Tibial nerve (tissue), 4 donors: Measurements from ENCODE around the gene USP11. TPM values are rescaled to one million over a fixed set of nuclear protein-coding genes. Genes with fewer than 3 reads are reported as not detected.
A peak's percentile ranks its signal among the peaks of the same experiment; 100 is the strongest.

Experiments
- DNase-seq, 2 donors: peaks; one replicate each; pipeline ENCODE4 v3.0.0-alpha.2; 2019; ENCODE audit warnings: low spot score in 2 of 2
- H3K27ac ChIP-seq, 4 donors: fragments of 200-600 bp; sonication (generic) in 3 of 4; one replicate each; pipeline ENCODE4 v1.5.1; 2017 to 2019; ENCODE audit warnings: mild to moderate bottlenecking in 1 of 4
- H3K27me3 ChIP-seq, 2 donors: fragments of 200-600 bp; sonication (generic) in 1 of 2; one replicate each; pipeline versions ENCODE4 v1.5.1 to v1.6.0; 2017 to 2019
- H3K36me3 ChIP-seq, 3 donors: fragments of 200-600 bp; sonication (generic); one replicate each; pipeline ENCODE4 v1.5.1; 2018 to 2019
- H3K4me1 ChIP-seq, 4 donors: fragments of 200-600 bp; sonication (generic) in 3 of 4; one replicate each; pipeline ENCODE4 v1.5.1; 2017 to 2019
- H3K4me3 ChIP-seq, 4 donors: fragments of 200-600 bp; sonication (generic) in 3 of 4; one replicate each; pipeline ENCODE4 v1.5.1; 2017 to 2019; ENCODE audit warnings: mild to moderate bottlenecking in 1 of 4, moderate library complexity in 1 of 4
- H3K9me3 ChIP-seq, 4 donors: fragments of 200-600 bp; sonication (generic) in 3 of 4; one replicate each; pipeline ENCODE4 v1.5.1; 2017 to 2019
- EP300 ChIP-seq, 2 donors: sonication (generic); formaldehyde crosslinking; IDR thresholded peaks; one replicate each; pipeline ENCODE4 v1.6.1; 2017; ENCODE audit warnings: antibody characterized with exemption in 2 of 2, mild to moderate bottlenecking in 1 of 2
- POLR2A ChIP-seq, 2 donors: fragments of 450-650 bp; IDR thresholded peaks; one replicate each; pipeline ENCODE4 v1.6.1; 2017; ENCODE audit warnings: antibody characterized with exemption in 2 of 2, mild to moderate bottlenecking in 2 of 2, moderate library complexity in 2 of 2
- WGBS, 2 donors: methylation state at CpG; one replicate each; pipeline ENCODE4 v1.1.5; 2018; 5-methylcytosine and 5-hydroxymethylcytosine counted together
- total RNA-seq, 4 donors: library from RNA; depleted of rRNA; stranded (reverse); fragments of >200 nt; gene quantifications; one replicate each; pipeline ENCODE4 v1.1.0, GENCODE V29; 2016
- TF ChIP-seq, protein P1 (sequence below), 5 experiments: fragments of 200-600 bp in 3 of 5; fragments of 450-650 bp in 2 of 5; sonication (generic) in 3 of 5; IDR thresholded peaks; one replicate each; pipeline ENCODE4 v1.5.1; 2016 to 2019; ENCODE audit warnings: antibody characterized with exemption in 5 of 5, mild to moderate bottlenecking in 3 of 5, moderate library complexity in 2 of 5

Gene USP11
- total RNA-seq, 4 donors from 2014 or later: 54.6 to 85.8 (median 63.9) TPM

DNA sequence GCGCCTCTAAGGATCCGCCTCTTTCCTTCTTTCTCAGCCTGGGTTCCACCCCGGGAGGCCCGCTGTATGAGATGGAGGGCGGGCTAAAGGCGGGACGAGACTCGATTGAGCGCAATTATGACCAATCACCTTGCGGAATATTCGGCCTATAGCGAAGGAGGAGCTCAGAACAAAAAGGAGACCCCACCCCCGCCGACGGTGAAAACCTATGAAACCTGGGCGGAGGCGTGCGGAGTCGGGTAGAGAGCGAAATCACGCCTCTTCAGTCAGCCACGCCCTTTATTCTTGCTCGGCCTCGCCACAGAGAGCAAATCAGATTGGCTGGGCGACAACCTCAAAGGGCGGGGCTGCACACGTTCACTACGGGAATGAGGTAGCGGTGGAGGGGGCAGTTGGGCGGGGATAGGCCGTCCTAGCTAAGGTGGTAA lies 14.9 kb upstream of the USP11 start:
- Histone ChIP-seq H3K27ac (peak overlapping the region; percentile 95 to 98 (median 97)), H3K27me3 (no peaks in the 10 kb centered on the region), H3K9me3 (no peaks in the 10 kb centered on the region), H3K4me3 (peak overlapping the region; percentile 52 to 93 (median 82)), H3K4me1 (peaks cover 0 to 33% (median 9%) of the 10 kb centered on the region in 4 donors), H3K36me3 (peaks cover 0 to 39% (median 0%) of the 10 kb centered on the region in 3 donors)
- no peak for TF ChIP-seq EP300 (IDR thresholded peaks at IDR 0.05)
- TF ChIP-seq POLR2A (IDR thresholded peaks at IDR 0.05): peak in 1 of 2 donors; percentile 49
- DNase-seq: peak; percentile 93 to 94
- WGBS, 2 donors: 0 to 5% methylated on average over 1 to 31 of the region's 31 CpGs

DNA sequence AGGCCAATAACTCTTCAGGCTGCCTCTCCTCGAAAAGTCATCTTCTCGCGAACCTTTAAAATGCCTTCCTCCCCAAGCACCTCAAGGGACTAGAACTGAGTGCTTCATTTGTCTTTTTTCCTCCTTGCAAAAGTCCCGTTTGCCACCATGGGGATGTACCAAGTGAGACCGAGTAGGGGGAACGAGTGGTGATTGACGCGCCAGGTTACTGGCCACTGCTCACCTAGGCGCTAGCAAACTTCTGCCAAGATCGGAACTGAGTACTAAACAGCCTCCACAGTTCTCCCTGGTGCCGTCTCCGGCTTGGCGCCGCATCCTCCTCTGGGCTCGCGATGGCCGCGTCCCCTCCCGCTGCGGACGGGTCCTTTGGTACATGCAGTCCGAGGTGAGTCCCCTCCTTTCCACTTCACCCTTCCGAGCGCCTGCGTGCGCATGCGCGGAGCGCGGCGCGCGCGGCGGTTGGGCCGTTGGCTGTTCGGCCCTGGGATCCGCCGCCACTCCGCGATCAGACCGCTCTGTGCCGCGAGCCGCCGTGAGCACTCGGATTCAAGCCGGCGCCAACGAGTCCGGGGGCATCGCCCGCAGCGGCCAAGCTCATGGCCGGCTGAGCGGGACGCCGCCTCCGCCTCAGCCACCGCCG lies 14.4 kb upstream of the USP11 start, which contains the start of gene CDK16:
TSS of gene CDK16 (plus strand) at position 402 of the 640 bp plus-strand sequence. CDS start 4,877 bp downstream, outside the sequence.
- peak within 1 kb of the TSS; percentile 95 to 98 (median 97) for H3K27ac ChIP-seq
- H3K36me3 ChIP-seq: peaks cover 0 to 39% (median 0%) of the 10 kb centered on the region in 3 donors
- 0 to 1% methylated on average over 5 to 52 of the region's 61 CpGs for WGBS, 2 donors
- TF ChIP-seq POLR2A (IDR thresholded peaks at IDR 0.05) (peak; percentile 78 to 91), EP300 (IDR thresholded peaks at IDR 0.05) (peak; percentile 42 to 92)
- TF ChIP-seq, protein P1, sequence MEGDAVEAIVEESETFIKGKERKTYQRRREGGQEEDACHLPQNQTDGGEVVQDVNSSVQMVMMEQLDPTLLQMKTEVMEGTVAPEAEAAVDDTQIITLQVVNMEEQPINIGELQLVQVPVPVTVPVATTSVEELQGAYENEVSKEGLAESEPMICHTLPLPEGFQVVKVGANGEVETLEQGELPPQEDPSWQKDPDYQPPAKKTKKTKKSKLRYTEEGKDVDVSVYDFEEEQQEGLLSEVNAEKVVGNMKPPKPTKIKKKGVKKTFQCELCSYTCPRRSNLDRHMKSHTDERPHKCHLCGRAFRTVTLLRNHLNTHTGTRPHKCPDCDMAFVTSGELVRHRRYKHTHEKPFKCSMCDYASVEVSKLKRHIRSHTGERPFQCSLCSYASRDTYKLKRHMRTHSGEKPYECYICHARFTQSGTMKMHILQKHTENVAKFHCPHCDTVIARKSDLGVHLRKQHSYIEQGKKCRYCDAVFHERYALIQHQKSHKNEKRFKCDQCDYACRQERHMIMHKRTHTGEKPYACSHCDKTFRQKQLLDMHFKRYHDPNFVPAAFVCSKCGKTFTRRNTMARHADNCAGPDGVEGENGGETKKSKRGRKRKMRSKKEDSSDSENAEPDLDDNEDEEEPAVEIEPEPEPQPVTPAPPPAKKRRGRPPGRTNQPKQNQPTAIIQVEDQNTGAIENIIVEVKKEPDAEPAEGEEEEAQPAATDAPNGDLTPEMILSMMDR (IDR thresholded peaks at IDR 0.05): peak in 2 of 5 experiments; percentile 36 to 38
- no peaks in the 10 kb centered on the region for H3K9me3 ChIP-seq
- H3K4me1 ChIP-seq: peaks cover 0 to 33% (median 9%) of the 10 kb centered on the region in 4 donors
- H3K27me3 ChIP-seq: no peaks in the 10 kb centered on the region
- DNase-seq: peak; percentile 42 to 45
- H3K4me3 ChIP-seq: peak within 1 kb of the TSS; percentile 52 to 93 (median 82)

DNA sequence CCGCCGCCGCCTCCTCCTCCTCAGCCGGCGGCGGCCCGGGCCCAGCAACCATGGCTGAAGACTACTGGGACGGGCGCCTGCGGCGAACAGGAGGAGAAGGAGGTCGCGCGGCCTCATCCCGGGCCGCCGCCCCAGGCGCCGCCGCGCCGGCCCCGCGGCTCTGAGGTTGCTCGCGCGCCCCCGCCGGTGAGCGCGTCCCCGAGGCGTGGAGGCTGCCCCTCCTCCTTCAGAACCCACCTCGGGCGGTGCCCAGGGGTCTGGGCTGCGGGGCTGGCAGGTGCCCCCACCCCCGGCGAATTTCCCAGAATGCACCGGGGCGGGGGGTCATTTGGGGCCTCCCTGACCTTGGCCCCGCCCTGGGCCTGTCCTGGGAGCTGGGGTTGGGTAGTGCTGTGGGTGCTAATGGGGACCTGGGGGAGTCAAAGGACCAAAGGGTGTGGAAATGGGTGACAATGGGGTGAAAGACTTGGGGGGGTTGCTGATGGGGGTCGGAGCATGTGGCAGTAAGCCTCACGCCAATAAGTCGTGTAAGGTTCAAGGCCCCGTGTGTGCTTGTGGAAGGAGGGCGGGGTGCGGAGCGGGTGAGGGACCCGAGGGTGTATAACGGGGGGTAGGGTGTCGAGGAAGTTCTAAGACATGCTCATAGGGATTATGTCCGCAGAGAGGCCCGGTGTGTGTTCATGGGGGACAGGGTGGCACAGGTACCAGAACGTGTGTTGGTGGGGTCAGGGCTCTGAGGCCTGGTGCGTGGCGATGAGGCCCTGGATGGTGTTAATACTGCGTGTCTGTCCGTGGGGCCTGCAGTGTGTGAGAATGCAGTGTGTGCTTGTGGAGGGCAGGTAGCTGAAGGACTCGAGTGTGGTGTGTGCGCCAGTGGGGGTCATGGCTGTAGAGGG lies 13.6 kb upstream of the USP11 start:
- Histone ChIP-seq H3K4me3 (peak overlapping the region; percentile 52 to 93 (median 82)), H3K4me1 (peaks cover 0 to 33% (median 9%) of the 10 kb centered on the region in 4 donors), H3K9me3 (no peaks in the 10 kb centered on the region), H3K27ac (peak overlapping the region; percentile 95 to 98 (median 97)), H3K36me3 (peaks cover 0 to 39% (median 0%) of the 10 kb centered on the region in 3 donors), H3K27me3 (no peaks in the 10 kb centered on the region)
- WGBS, 2 donors: 3 to 18% methylated on average over 24 to 55 of the region's 60 CpGs
- no peak for DNase-seq
- TF ChIP-seq EP300 (IDR thresholded peaks at IDR 0.05): no peak
- TF ChIP-seq, protein P1 (IDR thresholded peaks at IDR 0.05): no peak
- TF ChIP-seq POLR2A (IDR thresholded peaks at IDR 0.05): no peak

DNA sequence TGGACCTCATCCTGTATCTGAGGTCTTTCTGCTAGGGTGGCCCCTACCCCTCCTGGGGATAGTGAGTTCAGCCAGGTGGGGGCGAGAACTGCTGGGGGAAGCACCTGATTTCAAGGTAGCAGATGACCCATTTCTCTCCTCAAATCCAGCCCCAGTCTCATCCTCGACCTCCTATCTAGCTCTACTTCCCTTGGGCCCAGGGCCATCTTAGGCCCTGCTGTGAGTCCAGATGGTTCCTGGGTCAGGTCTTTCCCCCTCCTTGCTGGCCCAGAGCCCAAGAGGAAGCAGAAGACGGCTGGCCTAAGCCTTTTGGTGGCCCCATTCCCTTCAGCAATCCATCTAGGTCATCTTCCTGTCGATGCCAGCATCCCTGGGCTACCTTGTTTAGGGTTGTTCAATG lies 11.1 kb upstream of the USP11 start:
- Histone ChIP-seq H3K36me3 (peaks cover 0 to 42% (median 6%) of the 10 kb centered on the region in 3 donors), H3K27me3 (no peaks in the 10 kb centered on the region)
- 58 to 79% methylated on average over 2 to 4 of the region's 4 CpGs for WGBS, 2 donors

More for the DNA sequence above, 11.1 kb upstream of the USP11 start:
- DNase-seq: no peak
- Histone ChIP-seq H3K27ac (no peak overlapping the region), H3K4me3 (no peak overlapping the region), H3K4me1 (peaks cover 0 to 27% (median 7%) of the 10 kb centered on the region in 4 donors), H3K9me3 (no peaks in the 10 kb centered on the region)
- TF ChIP-seq EP300 (IDR thresholded peaks at IDR 0.05) (no peak), POLR2A (IDR thresholded peaks at IDR 0.05) (no peak)
- TF ChIP-seq, protein P1 (IDR thresholded peaks at IDR 0.05): no peak
